HG03280 (cell line): ENCODE results near the gene ARAP1.

ENCODE experiments used
- ATAC-seq: cut with Tn5 transposase; IDR thresholded peaks from one replicate; pipeline ENCODE4 v1.9.1; 2021; ENCODE audit warnings: mild to moderate bottlenecking, moderate library complexity; ENCODE audit not compliant: unreplicated experiment

ARAP1 gene

GRCh38 chr11:72685560-72686480, 66.4 kb downstream of the ARAP1 start:
- ATAC-seq = no peak

- ATAC-seq = no peak
These were observed 67.8 kb downstream of the ARAP1 start for GRCh38 chr11:72684236-72684912.

GRCh38 chr11:72683782-72684200, 68.4 kb downstream of the ARAP1 start:
- no peak for ATAC-seq

GRCh38 chr11:72682858-72683243, 69.4 kb downstream of the ARAP1 start:
- no peak for ATAC-seq

- no peak for ATAC-seq
These were observed 69.9 kb downstream of the ARAP1 start for GRCh38 chr11:72682238-72682857.

GRCh38 chr11:72681226-72682153, 70.7 kb downstream of the ARAP1 start:
- no peak for ATAC-seq

- ATAC-seq = no peak
These were observed 71.5 kb downstream of the ARAP1 start for GRCh38 chr11:72680624-72681158.

GRCh38 chr11:72679869-72680268, 72.3 kb downstream of the ARAP1 start:
- no peak for ATAC-seq

GRCh38 chr11:72678524-72678923, 73.7 kb downstream of the ARAP1 start:
- no peak for ATAC-seq

- no peak for ATAC-seq
These were observed 75.3 kb downstream of the ARAP1 start for GRCh38 chr11:72676861-72677341.

- no peak for ATAC-seq
These were observed 77.0 kb downstream of the ARAP1 start for GRCh38 chr11:72675221-72675620.

- ATAC-seq = no peak
These were observed 78.0 kb downstream of the ARAP1 start, which contains the start of gene PDE2A for GRCh38 chr11:72673943-72674828. Gene PDE2A, minus strand, starts transcription at chr11:72674422. Its CDS starts 215 bp downstream, at chr11:72674207.

GRCh38 chr11:72673284-72673942, 78.8 kb downstream of the ARAP1 start:
- no peak for ATAC-seq

GRCh38 chr11:72672597-72673238, 79.5 kb downstream of the ARAP1 start:
- ATAC-seq = no peak

GRCh38 chr11:72671152-72672099, 80.8 kb downstream of the ARAP1 start:
- no peak for ATAC-seq

GRCh38 chr11:72670041-72670440, 82.2 kb downstream of the ARAP1 start:
- no peak for ATAC-seq

GRCh38 chr11:72669527-72669926, 82.7 kb downstream of the ARAP1 start:
- no peak for ATAC-seq
